NCI-H226 (cell line): ENCODE data around the gene SLC34A1.
A peak's percentile ranks its signal among the peaks of the same experiment; 100 is the strongest.
"Not testable (repeated sequence)": the region's sequence is repeated elsewhere in the genome, so short reads cannot be mapped to it uniquely, and the experiment has no call there.

ENCODE experiments used
- DNase-seq: peaks from one replicate; pipeline ENCODE4 v3.0.0-alpha.2; 2015

The SLC34A1 gene

DNA sequence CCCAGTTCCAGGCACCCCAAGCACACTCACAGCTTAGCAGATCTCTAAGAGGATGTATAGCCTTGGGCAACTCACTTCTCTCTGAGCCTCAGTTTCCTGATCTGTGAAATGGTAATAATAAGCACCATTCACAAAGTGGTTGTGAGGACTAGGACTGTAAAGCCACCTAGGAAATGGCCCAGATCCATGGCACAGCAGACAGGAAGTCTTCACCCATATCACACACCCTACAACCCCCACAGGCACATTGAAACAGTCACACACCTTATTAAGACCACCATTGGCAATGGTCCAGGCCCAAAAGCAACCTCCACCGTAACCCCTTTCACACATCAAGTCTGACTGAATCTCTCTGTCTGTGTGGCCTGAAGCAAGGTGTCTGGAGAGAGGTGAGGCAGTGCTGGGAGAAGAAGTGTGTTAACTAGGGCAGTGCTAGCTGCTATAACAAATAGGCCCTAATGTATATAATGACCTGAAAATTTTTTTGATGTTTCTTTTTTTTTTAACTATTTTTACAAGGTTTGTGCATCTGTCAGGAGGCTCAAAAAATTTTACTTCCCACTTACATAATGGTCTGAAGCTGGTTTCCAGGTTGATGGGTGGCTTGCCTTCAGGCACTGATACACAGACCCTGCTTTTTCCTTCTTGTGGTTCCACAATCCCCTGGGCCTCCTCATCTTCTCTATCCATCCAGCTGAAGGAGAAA, 28.9 kb upstream of the SLC34A1 start:
- no peak for DNase-seq

- DNase-seq = no peak
Observed at GRCh38 chr5:177355868-177356168, 28.4 kb upstream of the SLC34A1 start.

DNA sequence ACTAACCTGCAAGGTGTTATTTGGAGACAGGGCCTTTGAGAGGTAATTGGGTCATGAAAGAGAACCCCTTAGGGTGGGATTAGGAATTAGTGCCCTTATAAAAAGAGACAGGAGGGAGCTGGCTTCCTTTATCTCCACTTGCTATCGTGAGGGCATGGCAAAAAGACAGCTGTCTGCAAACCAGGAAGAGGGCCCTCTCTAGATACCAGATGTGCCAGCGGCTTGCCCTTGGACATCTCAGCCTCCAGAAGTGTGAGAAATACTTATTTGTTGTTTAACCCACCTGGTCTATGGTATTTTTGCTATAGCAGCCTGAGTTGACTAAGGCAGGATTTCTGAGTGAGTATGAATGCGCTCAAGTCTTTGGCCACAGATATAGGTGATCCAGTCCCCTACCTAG, 27.5 kb upstream of the SLC34A1 start:
- DNase-seq = no peak

- no peak for DNase-seq
Observed at GRCh38 chr5:177357146-177357458, 27.1 kb upstream of the SLC34A1 start.

DNA sequence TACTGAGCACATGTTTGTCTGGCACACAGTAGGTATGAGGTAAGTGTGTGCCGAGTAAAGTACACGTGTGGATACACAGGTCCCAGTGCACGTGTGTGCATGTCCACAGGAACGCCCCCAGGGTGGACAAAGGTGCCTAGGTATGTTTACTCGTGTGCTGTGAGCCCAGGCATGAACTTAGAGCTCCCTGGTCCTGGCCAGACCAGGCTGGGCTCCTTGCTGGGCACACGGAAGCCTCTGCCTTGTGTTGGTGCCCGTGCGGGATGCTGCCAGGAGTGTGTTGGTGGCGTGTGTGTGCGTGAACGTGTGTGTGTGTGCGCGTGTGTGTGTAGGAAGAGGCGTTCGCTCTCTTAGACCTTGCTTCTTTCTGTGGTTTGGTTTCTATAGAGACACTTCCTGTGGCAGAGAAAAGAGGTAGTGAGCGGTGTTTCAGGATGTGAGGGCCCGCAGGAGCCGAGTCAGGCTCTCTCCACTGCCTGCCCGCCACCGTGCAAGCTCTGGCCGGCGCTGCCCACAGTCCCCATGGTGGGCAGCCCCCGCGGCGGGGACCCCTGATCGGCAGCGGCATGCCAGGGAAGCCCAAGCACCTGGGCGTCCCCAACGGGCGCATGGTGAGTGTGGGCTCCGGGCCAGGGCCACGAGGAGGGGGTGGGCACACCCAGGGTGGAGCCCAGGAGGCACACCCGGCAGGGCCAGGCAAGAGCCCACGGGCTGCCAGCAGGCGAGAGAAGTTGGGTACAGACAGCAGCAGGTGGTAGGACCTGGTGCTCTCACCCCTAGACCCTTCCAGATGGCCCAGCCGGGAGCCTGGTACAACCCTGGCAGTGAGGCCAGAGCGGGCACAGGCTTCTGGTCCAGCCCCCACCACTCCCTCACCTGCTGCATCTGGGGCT, 26.5 kb upstream of the SLC34A1 start, which contains the start of gene RGS14:
TSS of gene RGS14 (plus strand) at position 466 of the 893 bp plus-strand sequence. CDS start at position 567, 101 bp downstream.
- DNase-seq = peak; percentile 68

DNA sequence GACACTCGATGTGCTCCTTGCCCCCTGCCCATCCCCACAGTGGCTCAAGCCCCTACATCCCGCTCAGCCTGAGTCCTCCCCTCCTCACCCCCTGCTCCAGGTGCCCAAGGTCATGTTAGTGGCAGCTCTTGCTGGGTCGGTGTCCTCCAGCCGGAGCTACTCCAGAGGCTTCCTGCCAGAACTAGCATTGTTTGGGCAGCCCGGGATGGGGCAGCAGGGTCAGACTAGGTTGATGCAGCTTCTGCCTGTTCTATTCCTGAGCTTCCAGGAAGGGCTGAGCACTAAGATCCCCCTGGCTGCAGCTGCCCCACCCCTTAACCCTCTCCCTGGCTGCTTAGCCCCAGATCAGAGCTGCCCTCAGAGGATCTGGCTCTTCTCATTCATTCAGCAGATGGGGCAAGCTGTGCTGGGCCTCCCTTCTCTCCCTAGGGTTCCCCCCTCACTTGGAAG, 25.8 kb upstream of the SLC34A1 start:
- no peak for DNase-seq

DNA sequence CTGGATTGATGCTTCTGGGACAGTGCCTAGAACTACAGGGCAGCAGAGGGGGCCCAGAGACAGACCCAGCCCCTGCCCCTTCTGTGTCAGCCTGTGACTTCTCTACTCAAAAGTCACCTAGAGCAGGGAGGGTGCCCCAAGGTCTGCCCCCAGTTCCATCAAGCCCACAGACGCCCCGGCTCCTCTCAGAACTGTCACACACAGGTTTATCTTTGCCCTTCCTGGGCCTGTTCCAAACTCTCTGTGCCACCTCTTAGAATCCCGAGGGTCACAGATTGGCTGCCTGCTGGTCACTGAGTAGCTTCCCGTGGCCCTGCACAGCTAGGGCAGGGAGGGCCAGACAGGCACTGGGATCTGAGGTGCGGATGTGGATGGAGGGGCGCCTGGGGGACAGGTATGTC, 24.8 kb upstream of the SLC34A1 start:
- no peak for DNase-seq

GRCh38 chr5:177359860-177360259, 24.4 kb upstream of the SLC34A1 start:
- DNase-seq = no peak

DNA sequence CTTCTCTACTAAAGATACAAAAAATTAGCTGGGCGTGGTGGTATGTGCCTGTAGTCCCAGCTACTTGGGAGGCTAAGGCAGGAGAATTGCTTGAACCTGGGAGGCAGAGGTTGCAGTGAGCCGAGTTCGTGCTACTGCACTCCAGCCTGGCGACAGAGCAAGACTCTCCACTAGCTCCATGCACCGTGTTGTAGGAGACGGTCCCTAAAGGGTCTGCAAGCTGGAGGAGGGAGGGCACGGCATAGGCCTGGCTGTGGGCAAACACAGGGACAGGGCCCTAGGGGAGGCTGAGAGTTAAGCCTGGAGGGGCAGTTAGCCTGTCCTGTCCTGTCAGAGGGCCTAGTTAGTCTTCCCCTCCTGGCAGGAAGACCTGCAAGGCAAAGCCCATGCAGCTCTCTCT, 23.5 kb upstream of the SLC34A1 start:
- not testable (repeated sequence) for DNase-seq

DNA sequence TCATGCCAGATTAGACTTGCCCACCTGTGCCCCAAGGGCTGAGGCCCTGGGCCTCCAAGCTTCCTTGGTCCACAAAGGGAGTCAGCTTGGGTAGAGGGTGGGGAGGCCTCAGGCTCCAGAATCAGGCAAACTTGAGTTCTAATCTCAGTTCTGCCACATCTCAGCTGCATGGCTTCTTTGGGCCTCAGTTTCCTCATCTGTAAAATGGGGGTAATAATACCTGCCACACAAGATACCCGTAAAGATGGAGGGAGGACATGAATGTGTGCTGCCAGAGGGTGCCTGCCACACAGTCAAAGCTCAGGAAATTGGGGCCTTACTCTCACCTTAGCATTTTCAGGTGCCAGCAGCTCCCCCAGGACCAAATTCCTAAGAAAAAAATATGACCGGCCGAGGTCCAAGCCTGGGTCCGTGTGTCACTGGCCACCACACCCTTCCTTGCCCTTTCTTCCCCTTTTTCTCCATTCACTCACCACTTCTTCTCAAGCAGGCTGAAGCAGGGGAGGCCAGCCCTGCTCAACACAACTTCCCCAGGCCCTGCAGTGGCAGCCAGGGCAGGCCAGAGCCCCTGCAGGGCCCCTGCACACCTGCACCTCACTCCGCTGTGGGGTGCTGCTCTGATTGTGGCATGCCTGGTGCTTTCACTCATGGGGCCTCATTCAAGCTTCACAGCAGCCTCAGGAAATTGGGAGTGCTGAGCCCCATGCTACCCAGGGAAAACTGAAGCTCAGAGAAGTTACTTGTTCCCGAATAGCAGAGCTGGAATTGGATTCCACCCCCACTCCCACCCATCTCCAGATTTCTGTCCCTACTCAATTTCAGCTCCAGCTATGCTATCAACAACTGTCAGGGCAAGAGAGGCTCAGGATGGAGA, 22.6 kb upstream of the SLC34A1 start:
- DNase-seq = no peak

- DNase-seq = no peak
Observed at GRCh38 chr5:177362292-177362609, 22.0 kb upstream of the SLC34A1 start.

DNA sequence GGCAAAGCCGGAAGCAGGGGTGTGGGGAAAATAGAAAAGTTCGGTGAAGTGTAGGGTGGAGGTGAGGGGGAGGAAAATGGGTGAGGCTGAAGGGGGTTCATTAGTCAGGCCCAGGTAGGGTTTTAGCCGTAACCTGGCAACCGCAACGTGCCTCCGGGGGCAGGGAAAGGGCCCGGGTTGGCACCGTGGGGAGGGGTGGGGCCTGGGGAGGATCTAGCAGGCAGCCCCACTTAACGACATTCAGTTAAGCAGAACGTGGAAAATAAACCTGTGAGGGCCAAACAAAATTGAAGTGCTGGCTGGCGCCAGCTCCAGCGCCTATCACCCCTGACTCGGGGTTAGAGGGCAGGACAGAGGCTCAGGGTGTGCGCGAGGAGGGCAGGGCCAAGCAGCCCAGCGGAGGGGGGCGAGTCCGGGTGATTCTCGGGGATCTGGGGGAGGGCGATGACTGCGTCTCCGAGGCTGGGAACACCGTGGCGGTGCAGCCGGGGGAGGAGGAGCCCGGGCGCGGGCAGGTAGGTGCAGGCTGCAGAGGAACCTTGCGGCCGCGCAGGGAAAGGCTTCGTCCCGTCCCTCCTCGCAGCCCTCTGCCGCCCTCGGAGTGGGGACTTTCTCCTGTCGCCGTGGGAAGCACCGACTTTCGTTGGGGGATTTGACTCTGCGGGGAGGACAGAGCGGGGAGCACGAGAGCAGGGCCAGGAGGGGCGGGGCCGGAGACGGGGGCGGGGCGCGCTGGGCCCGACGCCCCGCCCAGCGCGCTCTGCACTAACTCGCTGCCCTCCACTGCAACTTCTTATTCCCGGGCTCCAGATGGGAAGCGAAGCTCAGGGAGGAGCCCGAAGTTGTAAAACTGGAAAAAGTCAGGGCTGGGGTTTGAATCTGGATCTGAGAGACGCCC, 21.4 kb upstream of the SLC34A1 start:
- peak; percentile 47 for DNase-seq

GRCh38 chr5:177363565-177363964, 20.7 kb upstream of the SLC34A1 start:
- DNase-seq = no peak

DNA sequence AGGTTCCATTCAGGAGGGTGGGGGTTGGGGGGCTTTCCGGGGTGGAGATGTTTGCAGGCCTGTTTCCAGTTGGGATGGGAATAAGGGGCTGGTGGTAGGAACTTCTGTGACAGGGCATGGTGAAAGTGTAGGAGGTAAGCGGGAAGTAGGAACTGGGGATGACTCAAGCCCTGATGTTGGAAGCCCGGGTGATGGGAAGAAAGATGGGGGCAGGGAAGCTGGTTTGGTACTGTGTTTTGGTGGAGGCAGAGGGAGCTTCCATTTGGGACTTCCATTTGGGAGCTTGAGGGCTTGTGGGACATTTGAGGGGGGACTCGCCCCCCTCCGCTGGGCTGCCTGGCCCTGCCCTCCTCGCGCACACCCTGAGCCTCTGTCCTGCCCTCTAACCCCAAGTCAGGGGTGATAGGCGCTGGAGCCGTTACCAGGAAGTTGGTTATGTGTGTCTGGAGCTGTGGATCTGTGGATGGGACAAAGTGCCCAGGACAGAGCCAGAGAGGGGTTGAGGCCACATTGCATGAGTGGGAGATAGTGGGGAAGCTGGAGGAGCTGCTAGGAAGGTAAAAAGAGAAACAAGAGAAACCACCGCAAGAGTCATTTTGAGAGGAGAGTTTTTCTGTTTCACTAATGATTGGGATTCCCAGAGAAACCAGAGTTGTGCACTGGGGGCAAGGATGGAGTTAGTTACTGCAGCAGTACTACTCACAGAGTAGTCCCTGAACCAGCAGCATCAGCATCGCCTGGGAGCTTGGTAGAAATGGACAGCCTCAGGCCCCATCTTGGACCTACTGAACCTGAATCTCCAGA, 19.9 kb upstream of the SLC34A1 start:
- DNase-seq = peak; percentile 24

GRCh38 chr5:177365845-177366527, 18.2 kb upstream of the SLC34A1 start:
- no peak for DNase-seq

- DNase-seq = no peak
Observed at GRCh38 chr5:177366528-177367322, 17.5 kb upstream of the SLC34A1 start.

GRCh38 chr5:177367323-177367848, 16.8 kb upstream of the SLC34A1 start:
- no peak for DNase-seq

- DNase-seq = no peak
Observed at GRCh38 chr5:177367981-177368868, 16.0 kb upstream of the SLC34A1 start.
